Activated CD8-positive, alpha-beta memory T cell treated with anti-CD3 and anti-CD28 coated beads, Interleukin-2, amount 50 U/mL, for 1 hour (primary cell): ENCODE results near the gene RBM19.
"Not testable (repeated sequence)": the region's sequence is repeated elsewhere in the genome, so short reads cannot be mapped to it uniquely, and the experiment has no call there.

ENCODE experiments used
- DNase-seq: peaks from one replicate; pipeline ENCODE4 v3.0.0-alpha.2; 2020; ENCODE audit errors: extremely low read depth

The RBM19 gene

DNA sequence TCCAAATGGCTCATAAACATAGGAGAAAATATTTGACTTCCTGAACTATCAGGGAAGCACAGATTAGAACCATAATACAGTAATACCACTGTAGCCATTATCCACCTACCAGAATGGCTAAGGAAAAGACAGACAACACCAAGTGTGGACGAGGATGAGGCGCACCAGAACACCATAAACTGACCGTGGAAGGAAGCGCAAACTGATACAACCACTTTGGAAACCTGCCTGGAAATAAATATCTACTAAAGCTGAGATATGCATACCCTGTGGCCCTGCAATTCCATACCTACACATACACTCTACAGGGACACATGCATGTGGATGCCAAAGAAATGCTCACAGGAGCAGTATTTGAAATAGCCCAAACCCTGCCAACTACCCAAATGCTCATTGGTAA is 60.3 kb downstream of the RBM19 start:
- no peak for DNase-seq

DNA sequence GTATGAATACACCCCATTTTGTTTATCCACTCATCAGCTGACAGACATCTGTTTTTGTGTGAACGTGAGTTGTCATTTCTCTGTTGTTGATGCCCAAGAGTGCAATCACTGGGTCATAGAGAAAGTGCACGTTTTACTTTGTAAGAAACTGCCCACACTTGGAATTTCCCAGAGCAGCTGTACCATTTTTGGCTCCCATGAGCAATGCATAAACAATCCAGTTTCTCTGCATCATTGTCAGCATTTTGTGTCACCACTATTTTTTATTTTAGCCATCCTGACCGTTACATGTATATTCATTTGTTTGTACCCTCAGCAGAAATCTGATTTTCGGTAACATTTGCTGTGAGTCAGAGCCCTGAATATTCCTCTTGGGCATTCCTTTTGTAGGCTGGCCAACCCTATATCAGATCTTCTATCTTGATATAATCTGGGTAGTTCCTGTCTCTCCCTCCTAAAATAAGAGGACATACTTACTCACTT is 62.7 kb downstream of the RBM19 start:
- no peak for DNase-seq

DNA sequence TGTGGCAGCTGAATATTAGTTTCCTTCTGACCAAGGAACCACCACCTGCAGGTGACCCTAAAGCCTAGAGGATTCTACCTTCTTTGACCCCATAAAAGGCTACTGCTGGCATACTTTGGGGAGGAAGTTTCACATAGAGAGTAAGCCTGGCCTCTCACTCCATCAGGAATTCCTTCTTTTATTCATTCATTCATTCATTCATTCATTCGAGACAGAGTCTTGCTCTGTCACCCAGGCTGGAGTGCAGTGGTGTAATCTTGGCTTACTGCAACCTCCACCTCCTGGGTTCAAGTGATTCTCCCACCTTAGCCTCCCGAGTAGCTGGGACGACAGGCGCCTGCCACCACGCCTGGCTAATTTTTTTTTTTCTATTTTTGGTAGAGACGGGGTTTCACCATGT is 64.8 kb downstream of the RBM19 start:
- not testable (repeated sequence) for DNase-seq

DNA sequence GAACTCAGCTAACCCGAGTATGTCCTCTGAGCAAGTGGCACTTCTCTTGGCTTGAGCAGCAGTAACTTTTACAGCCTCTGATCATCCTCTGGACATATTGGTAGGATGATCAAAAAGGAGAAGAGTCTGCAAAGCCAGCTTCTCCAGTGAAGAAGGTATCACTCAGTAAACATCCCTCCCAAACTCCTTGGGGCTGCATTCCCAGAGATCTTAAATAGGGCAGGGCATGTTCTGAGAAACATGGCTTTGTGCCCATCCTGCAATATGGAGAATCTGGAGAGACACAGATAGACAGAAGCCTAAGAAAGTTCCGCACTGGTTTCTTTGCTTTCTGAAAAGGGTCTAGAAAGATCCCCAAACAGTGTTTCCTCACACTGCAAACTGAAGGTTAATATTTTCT is 65.4 kb downstream of the RBM19 start:
- DNase-seq: no peak

DNA sequence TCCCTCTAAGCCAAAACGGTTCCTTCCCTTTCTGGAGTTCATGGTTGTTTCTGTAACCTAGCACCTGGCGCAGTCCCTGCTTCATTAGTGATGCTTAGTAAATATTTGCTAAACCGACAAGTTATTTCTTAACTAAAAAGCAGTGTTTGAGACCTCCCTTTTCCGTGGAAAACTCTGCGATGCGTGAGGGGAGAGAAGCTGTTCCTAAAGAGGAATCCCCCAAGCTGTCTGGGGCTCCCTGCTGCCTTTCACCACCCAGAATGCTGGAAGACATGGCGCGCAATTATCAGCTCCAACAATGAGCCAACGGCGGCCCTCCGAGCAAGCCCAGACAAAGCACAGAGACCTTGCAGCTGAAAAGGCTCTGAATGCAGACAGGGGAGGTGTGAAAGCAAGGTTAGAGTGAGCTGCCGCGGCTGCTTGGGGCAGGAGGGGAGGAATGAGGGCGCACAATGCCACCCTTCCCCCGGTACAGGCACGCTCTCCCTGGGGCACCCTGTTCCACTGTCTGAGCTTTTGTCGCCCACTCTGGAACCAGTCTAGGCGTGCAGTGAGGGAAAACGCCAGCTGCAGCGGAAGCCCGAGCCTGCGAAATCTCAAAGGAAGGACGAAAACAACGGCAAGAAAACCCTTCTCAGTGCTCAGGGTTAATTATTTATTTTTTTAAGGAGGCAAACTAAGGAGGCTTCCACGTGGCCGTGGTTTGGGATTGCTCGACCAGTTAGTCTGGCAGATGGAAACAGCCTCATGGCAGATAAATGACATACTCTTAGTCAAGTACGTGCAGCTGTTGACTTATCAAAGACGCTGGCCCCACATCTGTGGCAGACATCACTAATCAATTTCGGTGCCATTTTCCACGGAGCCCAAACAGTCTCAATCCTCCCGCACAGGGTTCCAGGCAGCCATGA is 66.3 kb downstream of the RBM19 start:
- DNase-seq: no peak

DNA sequence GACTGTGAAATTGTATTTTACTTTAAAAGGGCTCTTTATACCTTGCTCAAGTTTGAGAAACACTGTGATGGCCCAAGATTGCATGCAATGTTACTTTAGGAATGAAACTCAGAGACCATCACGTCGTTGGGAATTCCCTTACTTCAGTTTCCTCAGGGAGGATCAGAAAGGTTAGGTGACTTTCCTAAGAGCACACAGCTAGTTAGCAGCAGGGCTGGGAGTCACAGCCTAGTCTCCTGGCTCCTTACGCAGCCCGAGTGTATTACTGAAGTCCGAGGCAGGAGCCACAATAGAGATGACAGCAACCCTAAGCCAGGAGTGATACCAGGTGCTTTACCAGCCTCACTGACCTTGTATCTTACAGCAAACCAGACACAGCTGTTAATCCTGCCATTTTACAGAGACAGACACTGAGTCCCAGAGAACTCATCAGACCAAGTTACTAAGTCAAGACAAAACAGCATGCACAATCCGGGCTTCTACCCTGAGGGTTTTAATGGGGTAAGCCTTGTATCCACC is 67.0 kb downstream of the RBM19 start:
- DNase-seq: no peak

DNA sequence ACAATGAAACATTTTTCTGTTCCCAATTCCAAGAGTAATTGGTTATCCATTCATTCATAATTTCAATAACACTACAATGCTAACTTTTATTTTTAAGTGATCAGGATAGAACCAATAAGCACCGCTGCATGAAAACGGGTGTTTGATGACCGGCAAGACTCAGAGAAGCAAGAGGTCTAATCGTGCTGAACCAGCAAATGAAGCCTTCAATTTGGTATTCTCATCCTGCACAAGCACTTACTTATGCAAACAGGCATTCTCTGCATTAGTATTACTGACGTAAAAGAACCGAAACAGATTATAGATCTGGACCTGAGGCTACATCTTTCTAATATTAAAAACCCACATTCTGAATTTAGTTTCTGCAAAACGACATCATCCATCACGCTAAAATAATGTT is 67.7 kb downstream of the RBM19 start:
- no peak for DNase-seq

DNA sequence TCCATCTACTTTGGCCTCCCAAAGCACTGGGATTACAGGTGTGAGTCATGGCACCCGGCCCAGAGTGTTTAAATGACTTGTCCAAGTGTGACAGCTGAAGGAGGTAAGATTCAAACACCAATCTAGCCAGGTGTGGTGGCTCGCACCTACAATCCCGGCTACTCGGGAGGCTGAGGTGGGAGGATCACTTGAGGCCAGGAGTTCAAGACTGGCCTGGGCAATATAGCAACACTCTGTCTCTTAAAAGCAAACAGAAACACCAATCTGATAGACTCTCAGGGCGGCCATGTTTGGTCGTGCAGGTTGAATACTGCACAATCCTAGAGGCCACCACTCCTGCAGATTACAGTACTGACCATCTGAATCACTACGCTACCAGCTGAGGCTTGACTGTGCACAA is 68.7 kb downstream of the RBM19 start:
- DNase-seq: no peak

DNA sequence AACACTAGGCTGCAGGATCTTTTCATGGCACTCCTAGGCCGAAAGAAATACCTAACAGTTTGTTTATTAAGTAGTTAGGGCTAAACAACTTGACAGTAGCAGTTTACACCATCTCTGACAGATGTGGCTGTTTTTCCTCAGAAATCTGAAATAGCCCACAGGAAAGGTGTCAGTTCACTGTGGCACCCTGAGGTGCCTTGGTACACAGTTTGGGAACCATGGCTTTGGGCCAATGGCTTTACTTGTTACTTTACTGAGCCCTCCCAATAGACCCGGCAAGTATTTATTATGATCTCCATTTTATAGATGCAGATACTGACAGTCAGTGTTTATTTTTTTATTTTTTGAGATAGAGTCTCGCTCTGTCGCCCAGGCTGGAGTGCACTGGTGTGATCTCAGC is 69.3 kb downstream of the RBM19 start:
- no peak for DNase-seq

DNA sequence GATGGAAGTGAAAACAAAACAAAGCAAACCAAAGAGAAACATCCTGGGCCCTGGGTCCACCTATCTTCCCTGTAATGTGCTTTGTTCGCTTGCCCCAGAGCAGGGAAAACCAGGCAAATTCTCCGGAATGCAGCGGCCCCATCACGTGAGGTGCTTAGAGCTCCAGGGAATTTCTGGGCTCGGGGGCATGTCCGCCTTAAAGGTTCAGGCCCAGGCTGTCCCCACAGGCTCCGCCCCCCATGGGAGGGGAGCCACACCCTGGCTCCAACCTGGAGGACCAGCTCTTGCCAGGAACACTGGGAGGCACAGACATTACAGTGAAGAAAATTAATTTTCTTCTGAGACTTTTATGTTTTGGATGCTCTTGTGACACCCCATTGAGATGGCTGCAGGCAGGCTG is 69.9 kb downstream of the RBM19 start:
- no peak for DNase-seq

DNA sequence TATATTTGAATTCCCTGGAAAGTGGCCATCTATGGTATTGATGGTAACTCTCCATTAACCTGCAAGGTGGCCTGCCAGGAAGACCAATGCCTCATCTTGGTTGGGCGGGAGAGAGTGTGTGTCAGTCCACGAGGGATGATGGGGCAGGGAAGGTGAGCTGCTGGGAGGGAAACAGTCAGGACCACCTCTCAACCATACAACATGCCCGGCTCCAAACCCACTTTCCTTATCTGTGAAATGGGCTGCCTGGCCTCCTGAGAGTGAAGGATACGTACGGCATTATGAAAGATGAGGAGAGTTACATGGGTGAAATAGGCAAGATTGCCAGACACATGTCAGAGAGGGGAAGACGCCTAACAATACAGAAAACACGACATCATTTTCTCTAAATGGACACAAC is 70.9 kb downstream of the RBM19 start:
- no peak for DNase-seq

DNA sequence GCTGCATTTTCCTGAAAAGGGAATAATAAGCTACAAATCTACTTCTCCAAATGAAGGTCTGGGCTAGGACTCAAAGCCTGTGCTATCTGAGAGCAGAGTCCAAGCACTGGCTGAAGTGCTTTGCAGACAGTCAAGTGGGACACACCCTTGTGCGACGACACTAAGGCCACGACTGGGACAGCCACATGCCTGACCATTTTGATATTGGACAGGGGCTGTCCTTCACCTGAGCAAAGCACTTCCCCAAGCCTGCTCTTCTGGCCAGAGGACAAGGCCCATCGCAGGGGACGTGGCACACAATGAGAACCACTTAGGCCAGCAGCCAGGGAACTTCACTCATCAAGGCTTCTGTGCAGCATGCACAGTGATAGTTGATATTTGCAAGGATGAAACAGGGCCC is 71.4 kb downstream of the RBM19 start:
- DNase-seq: no peak

DNA sequence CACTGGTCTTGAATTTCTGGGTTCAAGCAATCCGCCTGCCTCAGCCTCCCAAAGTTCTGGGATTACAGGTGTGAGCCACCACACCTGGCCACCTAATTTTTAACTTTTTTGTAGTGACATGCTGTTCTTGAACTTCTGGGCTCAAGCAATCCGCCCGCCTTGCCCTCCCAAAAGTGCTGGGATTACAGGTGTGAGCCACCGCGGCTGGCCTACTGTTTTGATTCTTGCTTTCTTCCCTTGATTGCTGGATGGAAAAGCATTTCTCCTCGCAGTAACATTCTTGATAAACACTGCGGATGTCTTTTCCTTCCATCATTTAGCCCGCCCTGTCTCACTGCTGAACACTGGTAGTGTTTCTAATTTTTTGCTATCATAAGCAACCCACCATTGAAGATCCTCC is 72.9 kb downstream of the RBM19 start:
- no peak for DNase-seq

DNA sequence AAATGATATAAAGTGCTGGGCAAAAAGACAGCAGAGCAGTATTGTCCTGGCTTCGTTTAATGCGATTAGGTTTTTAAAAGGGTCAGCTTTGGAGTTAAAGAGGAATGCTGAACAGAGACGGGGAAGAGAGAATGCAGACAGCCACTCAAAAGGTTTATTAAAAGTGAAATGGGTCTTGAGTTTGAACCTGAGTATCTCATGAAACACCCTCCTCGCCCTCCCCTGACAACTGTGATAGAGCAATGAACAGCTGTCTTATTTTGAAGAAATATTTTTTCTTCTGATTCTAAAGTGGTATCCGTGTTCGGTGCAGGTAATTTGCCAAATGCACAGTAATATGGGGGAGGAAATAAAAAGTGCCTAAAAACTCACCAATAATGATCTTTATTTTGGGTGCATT is 73.6 kb downstream of the RBM19 start:
- no peak for DNase-seq

DNA sequence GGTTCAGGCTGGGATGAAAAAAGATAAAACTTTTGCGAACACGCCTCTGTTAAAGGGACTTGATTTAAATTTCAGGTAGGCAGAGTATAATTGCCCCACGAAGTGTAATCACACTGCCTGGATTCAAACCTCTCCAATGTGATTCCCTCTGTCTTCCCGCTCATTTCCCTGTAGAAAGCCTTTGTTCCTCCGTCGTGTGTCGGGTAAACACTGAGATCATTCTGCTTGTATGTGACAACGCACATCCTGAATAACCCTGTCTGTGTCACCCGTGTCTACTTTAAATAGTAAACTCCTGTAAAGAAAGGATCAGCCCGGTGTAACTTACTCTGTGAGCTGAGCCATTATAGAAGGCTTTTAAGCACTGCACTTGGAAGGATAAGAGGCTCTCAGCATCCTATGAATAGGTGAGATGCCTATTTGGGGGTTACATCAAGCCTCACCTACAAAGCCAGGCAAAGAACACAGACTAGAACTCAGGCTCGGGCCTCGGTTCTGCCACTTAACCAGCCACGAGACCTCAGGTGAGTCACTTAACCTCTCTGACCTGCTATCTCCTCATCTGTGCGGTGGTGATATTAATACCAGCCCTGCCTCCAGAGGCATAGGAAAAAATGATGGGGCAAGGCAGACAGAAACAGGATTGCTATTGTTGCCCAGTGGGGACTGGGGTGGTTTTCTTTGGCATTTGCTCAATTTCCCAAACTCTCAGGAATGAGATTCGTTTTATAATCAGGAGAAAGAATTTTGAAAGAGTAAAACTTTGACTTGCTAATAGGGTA is 74.2 kb downstream of the RBM19 start:
- no peak for DNase-seq

DNA sequence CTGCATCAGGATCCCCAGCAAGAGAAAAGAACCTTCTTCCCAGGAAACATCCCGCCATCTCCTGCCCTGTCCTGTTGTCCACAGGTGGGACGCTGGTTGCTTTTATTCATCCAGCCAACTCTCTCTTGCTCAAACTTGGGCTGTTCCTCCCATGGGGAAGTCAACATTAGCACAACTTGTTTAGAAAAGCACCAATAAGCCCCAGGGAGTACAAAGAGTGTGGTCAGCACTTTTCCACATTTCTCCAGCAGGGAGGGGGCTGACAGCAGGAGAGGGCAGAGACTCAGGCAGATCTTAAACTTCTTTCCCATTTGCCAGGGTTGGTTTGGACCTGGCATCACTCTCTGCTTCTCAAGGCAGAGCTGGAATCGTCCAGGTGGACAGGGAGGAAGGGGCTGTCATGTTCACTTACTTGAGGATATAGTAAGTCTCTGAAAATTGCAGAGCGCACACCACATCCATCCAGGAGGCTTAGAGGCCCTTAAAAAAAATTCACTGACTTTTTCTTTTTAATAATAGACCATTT is 74.9 kb downstream of the RBM19 start:
- DNase-seq: no peak

DNA sequence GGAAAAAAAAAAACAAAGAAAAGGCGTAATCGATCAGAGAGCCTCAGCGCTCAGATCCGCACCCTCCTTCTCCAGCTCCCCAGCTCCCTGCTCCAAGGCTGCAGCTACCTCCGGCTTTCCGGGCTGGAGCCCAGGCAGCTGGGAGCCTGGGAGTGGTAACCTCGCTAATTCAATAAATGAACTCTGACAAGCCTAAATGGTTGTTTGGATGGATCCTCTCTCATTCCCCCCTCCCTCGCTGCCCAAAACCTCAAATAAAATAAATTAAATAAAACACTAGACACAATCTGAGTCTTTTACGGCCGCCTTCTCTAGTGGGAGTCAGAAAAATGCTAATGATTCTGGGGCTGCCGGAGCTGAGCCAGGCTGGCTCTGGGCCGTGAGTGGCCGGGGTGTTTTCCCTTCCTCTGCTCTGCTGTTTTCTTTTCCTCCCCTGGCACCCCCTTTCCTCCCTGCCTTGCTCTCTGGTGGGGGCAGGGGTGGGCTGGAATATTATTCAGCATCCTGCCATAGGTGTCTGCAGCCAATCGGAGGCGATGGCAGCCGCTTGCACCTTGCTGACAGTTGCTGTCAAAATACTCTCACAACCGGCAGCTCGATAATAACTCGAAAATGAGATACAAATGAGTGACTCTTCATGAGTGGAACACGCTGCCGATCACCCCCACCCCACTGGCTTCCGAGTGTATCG is 76.1 kb downstream of the RBM19 start:
- no peak for DNase-seq

DNA sequence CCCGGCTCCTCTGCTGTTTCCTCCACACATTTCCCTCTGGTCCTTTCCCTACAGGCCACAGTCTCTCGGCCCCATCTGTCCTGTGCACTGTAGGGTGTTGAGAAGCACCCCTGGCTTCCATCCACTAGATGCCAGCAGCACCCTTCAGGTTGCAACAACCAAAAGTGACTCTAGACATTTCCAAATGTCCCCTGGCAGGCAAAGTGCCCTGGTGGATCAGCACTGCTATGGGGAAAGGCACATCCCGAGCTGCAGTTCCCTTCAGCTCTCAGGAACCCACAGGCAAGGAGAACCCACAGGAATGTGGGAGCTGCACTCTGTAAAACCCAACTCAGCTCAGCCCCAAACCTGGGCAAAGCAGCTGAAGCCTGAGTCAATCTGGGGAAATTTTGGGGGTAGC is 77.0 kb downstream of the RBM19 start:
- no peak for DNase-seq

DNA sequence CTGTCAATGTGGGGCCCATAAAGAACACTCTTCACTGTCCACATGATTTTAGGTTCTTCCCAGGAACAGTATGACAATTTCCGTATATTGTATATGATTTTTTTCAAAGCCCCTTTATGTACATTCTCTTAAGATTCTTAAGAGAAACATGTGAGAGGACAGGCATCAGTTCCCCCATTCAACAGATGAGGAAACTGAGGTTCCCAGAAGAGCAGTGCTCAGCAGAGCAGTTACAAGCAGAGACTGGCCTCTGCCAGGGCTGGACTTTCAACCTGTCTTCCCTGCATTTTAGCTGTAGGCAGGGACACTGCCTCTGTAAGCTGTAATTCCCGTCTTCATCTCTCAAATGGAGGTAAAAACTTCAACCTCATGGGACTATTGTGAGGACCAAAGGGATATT is 77.7 kb downstream of the RBM19 start:
- DNase-seq: no peak

DNA sequence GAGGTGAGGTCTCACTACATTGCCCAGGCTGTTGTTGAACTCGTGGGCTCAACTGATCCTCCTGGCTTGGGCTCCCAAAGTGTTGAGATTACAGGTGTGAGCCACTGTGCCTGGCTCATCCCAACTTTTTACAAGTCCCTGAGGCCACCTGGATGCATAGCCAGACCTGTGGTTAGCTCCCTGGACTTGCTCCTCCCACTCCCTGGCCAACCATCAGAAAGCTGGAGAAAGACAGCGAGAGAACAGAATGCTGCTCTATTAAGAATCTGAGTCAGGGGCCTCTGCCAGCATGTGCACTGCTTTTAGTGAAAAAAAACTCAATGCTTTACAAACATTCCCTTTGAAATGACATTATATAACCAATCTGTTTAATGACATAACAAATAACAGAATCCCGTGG is 78.2 kb downstream of the RBM19 start:
- DNase-seq: no peak

DNA sequence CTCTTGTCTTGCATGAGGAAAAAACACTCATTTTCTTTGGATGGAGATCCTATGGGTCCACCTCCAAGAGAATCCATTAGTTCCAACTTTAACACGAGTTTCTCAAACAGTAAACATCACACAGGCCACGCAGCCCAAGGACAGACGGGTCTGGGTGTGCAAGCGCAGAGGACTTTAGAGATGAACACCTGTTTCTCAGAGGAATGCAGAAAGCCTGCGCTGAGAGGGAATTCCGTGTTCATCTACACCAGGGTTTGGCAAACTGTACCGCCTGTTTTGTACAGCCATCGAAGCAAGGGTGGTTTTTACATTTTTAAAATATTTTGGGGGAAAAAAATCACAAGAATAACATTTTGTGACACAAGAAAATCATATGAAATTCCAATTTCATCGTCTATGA is 79.4 kb downstream of the RBM19 start:
- DNase-seq: no peak

DNA sequence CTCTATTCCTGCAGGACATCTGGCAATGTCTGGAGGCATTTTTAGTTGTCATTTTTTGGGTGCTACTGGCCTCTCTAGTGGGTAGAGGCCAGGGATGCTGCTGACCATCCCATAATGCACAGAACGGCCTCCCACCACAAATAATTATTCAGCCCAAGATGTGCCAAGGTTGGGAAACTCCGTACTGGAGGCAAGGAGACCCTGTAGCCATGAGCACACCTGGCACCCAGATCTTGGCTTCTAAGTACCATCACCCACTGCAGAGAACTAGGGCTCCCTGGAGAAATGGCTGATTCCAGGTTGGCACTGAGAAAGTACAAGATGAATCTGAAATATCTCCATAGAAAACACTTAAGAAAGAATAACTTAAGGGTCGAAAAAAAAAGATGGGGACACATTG is 81.7 kb downstream of the RBM19 start:
- DNase-seq: no peak
